NCI-H1417 treated with DMSO at 0.1 percent for 48 hours (cell line): ENCODE results near the gene UBE2Q2.
"Not testable (repeated sequence)": the region's sequence is repeated elsewhere in the genome, so short reads cannot be mapped to it uniquely, and the experiment has no call there.

Experiments used
- DNase-seq: peaks from one replicate; lab custom pipeline; 2025; lab: John Stamatoyannopoulos, UW

Gene UBE2Q2

GRCh38 chr15:75823860-75824613 is 19.2 kb upstream of the UBE2Q2 start:
- no peak for DNase-seq

- no peak for DNase-seq
Observed at GRCh38 chr15:75827691-75828090, 15.6 kb upstream of the UBE2Q2 start.

- DNase-seq: no peak
Observed at GRCh38 chr15:75828429-75828828, 14.8 kb upstream of the UBE2Q2 start.

GRCh38 chr15:75830910-75831805 is 12.1 kb upstream of the UBE2Q2 start:
- no peak for DNase-seq

- DNase-seq: no peak
Observed at GRCh38 chr15:75831806-75832102, 11.5 kb upstream of the UBE2Q2 start.

- no peak for DNase-seq
Observed at GRCh38 chr15:75832114-75832513, 11.1 kb upstream of the UBE2Q2 start.

- DNase-seq: no peak
Observed at GRCh38 chr15:75834021-75834420, 9.2 kb upstream of the UBE2Q2 start.

- DNase-seq: no peak
Observed at GRCh38 chr15:75835990-75836958, 7.0 kb upstream of the UBE2Q2 start.

GRCh38 chr15:75836959-75837334 is 6.3 kb upstream of the UBE2Q2 start:
- no peak for DNase-seq

GRCh38 chr15:75840659-75841058 is 2.6 kb upstream of the UBE2Q2 start:
- no peak for DNase-seq

- no peak for DNase-seq
Observed at GRCh38 chr15:75841626-75842025, 1.6 kb upstream of the UBE2Q2 start.

GRCh38 chr15:75843678-75844581 is 683 bp downstream of the UBE2Q2 start:
- peak; percentile 17 for DNase-seq

- DNase-seq: no peak
Observed at GRCh38 chr15:75844629-75845335, 1.5 kb downstream of the UBE2Q2 start.

GRCh38 chr15:75849167-75849566 is 5.9 kb downstream of the UBE2Q2 start:
- no peak for DNase-seq

- no peak for DNase-seq
Observed at GRCh38 chr15:75850708-75851107, 7.5 kb downstream of the UBE2Q2 start.

- DNase-seq: not testable (repeated sequence)
Observed at GRCh38 chr15:75851566-75851965, 8.3 kb downstream of the UBE2Q2 start.

- DNase-seq: no peak
Observed at GRCh38 chr15:75857886-75858285, 14.6 kb downstream of the UBE2Q2 start.

GRCh38 chr15:75861750-75862402 is 18.6 kb downstream of the UBE2Q2 start:
- no peak for DNase-seq

- no peak for DNase-seq
Observed at GRCh38 chr15:75862796-75863195, 19.5 kb downstream of the UBE2Q2 start.
